ENCODE results near the gene DOCK7. TPM values are rescaled to one million over a fixed set of nuclear protein-coding genes. Genes with fewer than 3 reads are reported as not detected.

DOCK7 gene
- total RNA-seq, 1 experiment from 2014 or later = 70.1 TPM

GRCh38 chr1:62717483-62717882, 29.3 kb upstream of the DOCK7 start:
- TF ChIP-seq EZH2phosphoT487 (IDR thresholded peaks at IDR 0.05; ENCODE audit: borderline replicate concordance, low read length) (no peak), CTCF (conservative IDR thresholded peaks at IDR 0.05; ENCODE audit: low read depth, low read length) (no peak), EZH2 (IDR thresholded peaks at IDR 0.05; ENCODE audit: low read length, unreplicated experiment) (no peak)
- BruUV-seq (replicated peaks) = no TSS peak
- Histone ChIP-seq H3K9ac (ENCODE audit: low read length) (no peak overlapping the region), H4K20me1 (ENCODE audit: low read length) (no peaks in the 10 kb centered on the region), H3K4me1 (ENCODE audit: insufficient read depth, low read length) (no peaks in the 10 kb centered on the region), H3K27me3 (ENCODE audit: low read length) (no peaks in the 10 kb centered on the region), H3F3A (ENCODE audit: low read length, unreplicated experiment) (no peaks in the 10 kb centered on the region), H3K9me2 (replicated peaks; ENCODE audit: low read length) (no peaks in the 10 kb centered on the region), H3K4me3 (ENCODE audit: low read length) (no peak overlapping the region), H2AFZ (ENCODE audit: low read length) (no peak overlapping the region), H3K9me3 (ENCODE audit: low read length) (no peaks in the 10 kb centered on the region), H3K36me3 (ENCODE audit: low read depth, low read length) (no peaks in the 10 kb centered on the region), H3K79me2 (ENCODE audit: low read length) (no peaks in the 10 kb centered on the region), H3K4me2 (ENCODE audit: low read length) (no peak overlapping the region), H3K27ac (ENCODE audit: low read length) (no peak overlapping the region)
- intact Hi-C loops (cut with micrococcal nuclease) = no loop called here
- no peak for ATAC-seq
- POLR2A ChIA-PET (ENCODE audit: unreplicated experiment) = no interaction called here
- no peak for DNase-seq
- CTCF ChIA-PET = no interaction called here

- Histone ChIP-seq H3F3A (ENCODE audit: low read length, unreplicated experiment) (no peaks in the 10 kb centered on the region), H3K27me3 (ENCODE audit: low read length) (no peaks in the 10 kb centered on the region), H3K36me3 (ENCODE audit: low read depth, low read length) (no peaks in the 10 kb centered on the region), H4K20me1 (ENCODE audit: low read length) (no peaks in the 10 kb centered on the region), H3K4me2 (ENCODE audit: low read length) (no peak overlapping the region), H3K79me2 (ENCODE audit: low read length) (no peaks in the 10 kb centered on the region), H3K27ac (ENCODE audit: low read length) (no peak overlapping the region), H3K4me3 (ENCODE audit: low read length) (no peak overlapping the region), H3K4me1 (ENCODE audit: insufficient read depth, low read length) (no peaks in the 10 kb centered on the region), H3K9me2 (replicated peaks; ENCODE audit: low read length) (no peaks in the 10 kb centered on the region), H3K9me3 (ENCODE audit: low read length) (no peaks in the 10 kb centered on the region), H3K9ac (ENCODE audit: low read length) (no peak overlapping the region), H2AFZ (ENCODE audit: low read length) (no peak overlapping the region)
- DNase-seq = no peak
- no TSS peak for BruUV-seq (replicated peaks)
- TF ChIP-seq EZH2phosphoT487 (IDR thresholded peaks at IDR 0.05; ENCODE audit: borderline replicate concordance, low read length) = no peak
- TF ChIP-seq CTCF (conservative IDR thresholded peaks at IDR 0.05; ENCODE audit: low read depth, low read length) = no peak
- TF ChIP-seq EZH2 (IDR thresholded peaks at IDR 0.05; ENCODE audit: low read length, unreplicated experiment) = no peak
- ATAC-seq = no peak
- ChIA-PET POLR2A (ENCODE audit: unreplicated experiment) (no interaction called here), CTCF (no interaction called here)
- intact Hi-C loops (cut with micrococcal nuclease) = no loop called here
These were observed 28.2 kb upstream of the DOCK7 start for GRCh38 chr1:62716397-62716796.

GRCh38 chr1:62712336-62713243, 24.4 kb upstream of the DOCK7 start:
- H3K36me3 ChIP-seq (ENCODE audit: low read depth, low read length) = no peaks in the 10 kb centered on the region
- TF ChIP-seq EZH2 (IDR thresholded peaks at IDR 0.05; ENCODE audit: low read length, unreplicated experiment) (no peak), CTCF (conservative IDR thresholded peaks at IDR 0.05; ENCODE audit: low read depth, low read length) (no peak), EZH2phosphoT487 (IDR thresholded peaks at IDR 0.05; ENCODE audit: borderline replicate concordance, low read length) (no peak)
- intact Hi-C loops (cut with micrococcal nuclease) = no loop called here
- no peaks in the 10 kb centered on the region for H3K79me2 ChIP-seq (ENCODE audit: low read length)
- no peak overlapping the region for H3K4me2 ChIP-seq (ENCODE audit: low read length)
- no peak overlapping the region for H2AFZ ChIP-seq (ENCODE audit: low read length)
- H3K9ac ChIP-seq (ENCODE audit: low read length) = no peak overlapping the region
- ATAC-seq (peak; percentile 89), DNase-seq (peak; percentile 45)
- H3K27ac ChIP-seq (ENCODE audit: low read length) = no peak overlapping the region
- no peaks in the 10 kb centered on the region for H3K9me3 ChIP-seq (ENCODE audit: low read length)
- ChIA-PET CTCF (no interaction called here), POLR2A (ENCODE audit: unreplicated experiment) (no interaction called here)
- H3K4me1 ChIP-seq (ENCODE audit: insufficient read depth, low read length) = no peaks in the 10 kb centered on the region
- H3K27me3 ChIP-seq (ENCODE audit: low read length) = no peaks in the 10 kb centered on the region
- H3K9me2 ChIP-seq (replicated peaks; ENCODE audit: low read length) = no peaks in the 10 kb centered on the region
- BruUV-seq (replicated peaks) = no TSS peak
- no peaks in the 10 kb centered on the region for H4K20me1 ChIP-seq (ENCODE audit: low read length)
- H3K4me3 ChIP-seq (ENCODE audit: low read length) = no peak overlapping the region
- H3F3A ChIP-seq (ENCODE audit: low read length, unreplicated experiment) = no peaks in the 10 kb centered on the region
